HepG2 (cell line): ENCODE results near the gene LCN1. TPM values are rescaled to one million over a fixed set of nuclear protein-coding genes. Genes with fewer than 3 reads are reported as not detected.

Source experiments
- AGO2 ChIP-seq: fragments of 200-400 bp; formaldehyde crosslinking; optimal IDR thresholded peaks from 2 replicates; pipeline ENCODE3; 2017; ENCODE audit warnings: mild to moderate bottlenecking, low read depth, low read length, moderate library complexity
- BCL6 ChIP-seq: IDR thresholded peaks from 2 replicates; pipeline ENCODE4 v1.6.1; 2016; ENCODE audit warnings: missing genetic modification reagents, missing compliant biosample characterization
- BORCS8-MEF2B ChIP-seq: sonication (generic); formaldehyde crosslinking; IDR thresholded peaks from 2 replicates; pipeline ENCODE4 v1.8.0; 2022; ENCODE audit warnings: mild to moderate bottlenecking, missing genetic modification reagents
- ELF1 ChIP-seq: sonication (generic); formaldehyde crosslinking; IDR thresholded peaks from 2 replicates; pipeline ENCODE4 v1.4.0; 2020; ENCODE audit warnings: missing genetic modification reagents
- ERF ChIP-seq: IDR thresholded peaks from 2 replicates; pipeline ENCODE4 v1.6.1; 2018; ENCODE audit warnings: missing biosample characterization, missing genetic modification reagents
- HOXA3 ChIP-seq: sonication (generic); formaldehyde crosslinking; IDR thresholded peaks from 2 replicates; pipeline ENCODE4 v1.5.0; 2020; ENCODE audit warnings: missing genetic modification reagents
- KMT2A ChIP-seq: sonication (generic); formaldehyde crosslinking; IDR thresholded peaks from 2 replicates; pipeline ENCODE4 v1.4.0; 2020; ENCODE audit warnings: missing genetic modification reagents
- NFATC3 ChIP-seq: sonication (generic); formaldehyde crosslinking; IDR thresholded peaks from 2 replicates; pipeline ENCODE4 v1.5.1; 2020; ENCODE audit warnings: mild to moderate bottlenecking, missing genetic modification reagents
- NRL ChIP-seq: sonication (generic); formaldehyde crosslinking; IDR thresholded peaks from 2 replicates; pipeline ENCODE4 v1.5.0; 2020; ENCODE audit warnings: missing genetic modification reagents, mild to moderate bottlenecking, moderate library complexity, borderline replicate concordance
- POGZ ChIP-seq: sonication (generic); formaldehyde crosslinking; IDR thresholded peaks from 2 replicates; pipeline ENCODE4 v1.4.0; 2020; ENCODE audit warnings: mild to moderate bottlenecking, missing genetic modification reagents
- SRSF1 ChIP-seq: fragments of 200-400 bp; formaldehyde crosslinking; optimal IDR thresholded peaks from 2 replicates; pipeline ENCODE3; 2017; ENCODE audit warnings: mild to moderate bottlenecking, low read depth, low read length, moderate library complexity
- TAF1 ChIP-seq: sonication (generic); formaldehyde crosslinking; IDR thresholded peaks from 2 replicates; pipeline ENCODE4 v1.4.0; 2020; ENCODE audit warnings: missing genetic modification reagents
- TBX2 ChIP-seq: sonication (generic); formaldehyde crosslinking; IDR thresholded peaks from 2 replicates; pipeline ENCODE4 v1.5.0; 2020; ENCODE audit warnings: missing genetic modification reagents, mild to moderate bottlenecking, borderline replicate concordance
- TEAD3 ChIP-seq: optimal IDR thresholded peaks from 2 replicates; pipeline ENCODE3; 2016; ENCODE audit warnings: borderline replicate concordance
- USF2 ChIP-seq, 2 experiments: sonication (generic) in 1 of 2; formaldehyde crosslinking in 1 of 2; IDR thresholded peaks; 2 replicates each; pipeline versions ENCODE4 v1.5.1 to v1.6.1; 2011 to 2020; ENCODE audit warnings: borderline replicate concordance in 1 of 2, low read depth in 1 of 2, low read length in 1 of 2, mild to moderate bottlenecking in 1 of 2, missing genetic modification reagents in 1 of 2, moderate library complexity in 1 of 2
- XRCC5 ChIP-seq: fragments of 200-400 bp; formaldehyde crosslinking; optimal IDR thresholded peaks from 2 replicates; pipeline ENCODE3; 2017; ENCODE audit warnings: mild to moderate bottlenecking, low read length
- ZEB1 ChIP-seq: IDR thresholded peaks from 2 replicates; pipeline ENCODE4 v1.6.1; 2012; ENCODE audit warnings: mild to moderate bottlenecking, low read depth, inconsistent platforms; ENCODE audit not compliant: insufficient replicate concordance
- ZFX ChIP-seq: sonication (generic); formaldehyde crosslinking; IDR thresholded peaks from 2 replicates; pipeline ENCODE4 v1.4.0; 2020; ENCODE audit warnings: mild to moderate bottlenecking, low read depth, missing genetic modification reagents, moderate library complexity
- ZNF562 ChIP-seq: sonication (generic); formaldehyde crosslinking; IDR thresholded peaks from 2 replicates; pipeline ENCODE4 v1.8.0; 2022; ENCODE audit warnings: missing genetic modification reagents, borderline replicate concordance
- ZNF788 ChIP-seq: sonication (generic); formaldehyde crosslinking; IDR thresholded peaks from 2 replicates; pipeline ENCODE4 v1.5.0; 2020; ENCODE audit warnings: mild to moderate bottlenecking, missing genetic modification reagents, borderline replicate concordance
- polyA plus RNA-seq, 8 experiments: library from polyadenylated mRNA; depleted of rRNA in 3 of 8; stranded (reverse) in 7 of 8; unstranded in 1 of 8; fragments of >200 nt; fragmentation: Illumina TruSeq in 4 of 8; extraction: Trizol in 4 of 8; gene quantifications; 2 replicates each; pipeline versions ENCODE4 v1.2.1 to v1.2.3, GENCODE V29; 2011 to 2016; ENCODE audit warnings: low read depth in 4 of 8, missing spikeins in 1 of 8, mixed read lengths in 1 of 8; ENCODE audit not compliant: insufficient read depth in 1 of 8
- total RNA-seq, 5 experiments: library from RNA; depleted of rRNA; stranded (reverse); fragments of >200 nt; fragmentation: Illumina TruSeq; extraction: Trizol; gene quantifications; 2 replicates each; pipeline ENCODE4 v1.2.3, GENCODE V29; 2016; ENCODE audit warnings: low read depth in 1 of 5
- TF ChIP-seq, protein P1 (sequence below): sonication (generic); formaldehyde crosslinking; IDR thresholded peaks from 2 replicates; pipeline ENCODE4 v1.5.1; 2020; ENCODE audit warnings: mild to moderate bottlenecking, missing genetic modification reagents, moderate library complexity

The LCN1 gene
- total and polyA plus RNA-seq, 2 of the 13 experiments (the other 11 are each of a cell fraction or from before 2014, with no cell fraction given): not detected

- TF ChIP-seq HOXA3 (CRISPR knock-in tag) (0 out of 2 replicates have a peak, but pooled peaks have one; percentile 3), BCL6 (CRISPR knock-in tag) (peak; percentile 70), NFATC3 (CRISPR knock-in tag) (0 out of 2 replicates have a peak, but pooled peaks have one; percentile 30), XRCC5 (peak; percentile 17), USF2 (IDR thresholded peaks at IDR 0.05; ENCODE audit: low read depth, low read length) (no peak), USF2 (CRISPR knock-in tag; IDR thresholded peaks at IDR 0.05; ENCODE audit: borderline replicate concordance) (0 out of 2 replicates have a peak, but pooled peaks have one; percentile 19), BORCS8-MEF2B (CRISPR knock-in tag) (0 out of 2 replicates have a peak, but pooled peaks have one; percentile 38), AGO2 (peak; percentile 51), POGZ (CRISPR knock-in tag) (no peak), ERF (CRISPR knock-in tag) (0 out of 2 replicates have a peak, but pooled peaks have one; percentile 14), ELF1 (CRISPR knock-in tag) (peak; percentile 20; the same call in 1 of the 2 replicates), TBX2 (0 out of 2 replicates have a peak, but pooled peaks have one; percentile 14), ZEB1 (peak; percentile 54), ZFX (peak; percentile 40), SRSF1 (peak; percentile 40), ZNF562 (CRISPR knock-in tag) (no peak), KMT2A (0 out of 2 replicates have a peak, but pooled peaks have one; percentile 32), TEAD3 (CRISPR knock-in tag) (no peak), ZNF788 (peak; percentile 17; the same call in 1 of the 2 replicates), NRL (CRISPR knock-in tag) (no peak), TAF1 (CRISPR knock-in tag) (no peak)
- TF ChIP-seq, protein P1, sequence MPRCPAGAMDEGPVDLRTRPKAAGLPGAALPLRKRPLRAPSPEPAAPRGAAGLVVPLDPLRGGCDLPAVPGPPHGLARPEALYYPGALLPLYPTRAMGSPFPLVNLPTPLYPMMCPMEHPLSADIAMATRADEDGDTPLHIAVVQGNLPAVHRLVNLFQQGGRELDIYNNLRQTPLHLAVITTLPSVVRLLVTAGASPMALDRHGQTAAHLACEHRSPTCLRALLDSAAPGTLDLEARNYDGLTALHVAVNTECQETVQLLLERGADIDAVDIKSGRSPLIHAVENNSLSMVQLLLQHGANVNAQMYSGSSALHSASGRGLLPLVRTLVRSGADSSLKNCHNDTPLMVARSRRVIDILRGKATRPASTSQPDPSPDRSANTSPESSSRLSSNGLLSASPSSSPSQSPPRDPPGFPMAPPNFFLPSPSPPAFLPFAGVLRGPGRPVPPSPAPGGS (CRISPR knock-in tag): no peak
Observed at GRCh38 chr9:135478829-135479468, 42.3 kb upstream of the LCN1 start (continued).
